Osteoblast (primary cell): Measurements from ENCODE around the gene TCF21. TPM values are rescaled to one million over a fixed set of nuclear protein-coding genes. Genes with fewer than 3 reads are reported as not detected.
A peak's percentile ranks its signal among the peaks of the same experiment; 100 is the strongest.
"Not testable (repeated sequence)": the region's sequence is repeated elsewhere in the genome, so short reads cannot be mapped to it uniquely, and the experiment has no call there.

Experiments
- DNase-seq: peaks from one replicate; pipeline ENCODE4 v3.0.0; 2011; ENCODE audit warnings: low spot score, mixed read lengths; ENCODE audit not compliant: insufficient read length; ENCODE audit errors: missing footprints
- H2AFZ ChIP-seq: 2 replicates; pipeline ENCODE4 v1.6.0; 2011; ENCODE audit warnings: mild to moderate bottlenecking, low read length
- H3K27ac ChIP-seq: 2 replicates; pipeline ENCODE4 v1.5.1; 2011; ENCODE audit warnings: mild to moderate bottlenecking, low read depth, low read length, moderate library complexity
- H3K27me3 ChIP-seq: 2 replicates; pipeline ENCODE4 v1.6.0; 2012; ENCODE audit warnings: mild to moderate bottlenecking, control low read depth, inconsistent platforms, low read length, moderate library complexity; ENCODE audit not compliant: insufficient read depth
- H3K36me3 ChIP-seq: 2 replicates; pipeline ENCODE4 v1.5.1; 2011; ENCODE audit warnings: mild to moderate bottlenecking, low read length, control low read depth, moderate library complexity; ENCODE audit not compliant: insufficient read depth
- H3K4me1 ChIP-seq: 2 replicates; pipeline ENCODE4 v1.5.1; 2011; ENCODE audit warnings: mild to moderate bottlenecking, low read length, control low read depth, moderate library complexity; ENCODE audit not compliant: insufficient read depth
- H3K4me2 ChIP-seq: 2 replicates; pipeline ENCODE4 v1.6.0; 2011; ENCODE audit warnings: mild to moderate bottlenecking, low read length; ENCODE audit not compliant: insufficient read depth
- H3K4me3 ChIP-seq: fragments of 200-600 bp; sonication (generic); 3 replicates; pipeline ENCODE4 v1.5.1; 2012; ENCODE audit warnings: mild to moderate bottlenecking, low read length, inconsistent platforms; ENCODE audit not compliant: insufficient read depth
- H3K79me2 ChIP-seq: 2 replicates; pipeline ENCODE4 v1.6.0; 2012; ENCODE audit warnings: mild to moderate bottlenecking, low read length, control low read depth, inconsistent platforms; ENCODE audit not compliant: insufficient read depth
- H3K9me3 ChIP-seq: 2 replicates; pipeline ENCODE4 v1.5.1; 2011; ENCODE audit warnings: low read depth, low read length, control low read depth
- H4K20me1 ChIP-seq: 2 replicates; pipeline ENCODE4 v1.6.0; 2012; ENCODE audit warnings: mild to moderate bottlenecking, low read length, control low read depth; ENCODE audit not compliant: insufficient read depth
- CTCF ChIP-seq: IDR thresholded peaks from 2 replicates; pipeline ENCODE4 v1.5.1; 2011; ENCODE audit warnings: mild to moderate bottlenecking, low read depth, low read length, moderate library complexity; ENCODE audit errors: extremely low read depth
- total RNA-seq: library from RNA; depleted of rRNA; stranded (reverse); fragments of >200 nt; gene quantifications from 2 replicates; pipeline ENCODE4 v1.2.3, GENCODE V29; 2012

The TCF21 gene
- total RNA-seq, 1 donor = not detected

- Histone ChIP-seq H4K20me1 (no peaks in the 10 kb centered on the region), H3K4me3 (no peak overlapping the region), H3K4me1 (no peaks in the 10 kb centered on the region), H3K9me3 (no peaks in the 10 kb centered on the region), H3K36me3 (no peaks in the 10 kb centered on the region), H3K27me3 (peaks cover 24% of the 10 kb centered on the region), H3K4me2 (peak overlapping the region; percentile 5), H3K27ac (no peak overlapping the region), H3K79me2 (no peaks in the 10 kb centered on the region), H2AFZ (no peak overlapping the region)
- DNase-seq = no peak
- peak; percentile 89 for TF ChIP-seq CTCF
Observed at GRCh38 chr6:133923938-133924593, 35.2 kb downstream of the TCF21 start.

GRCh38 chr6:133931221-133931620, 42.3 kb downstream of the TCF21 start:
- not testable (repeated sequence) for H3K36me3 ChIP-seq, H4K20me1 ChIP-seq, H3K4me3 ChIP-seq, H3K27ac ChIP-seq, H3K9me3 ChIP-seq, DNase-seq, H3K4me2 ChIP-seq, H3K79me2 ChIP-seq, H2AFZ ChIP-seq, H3K4me1 ChIP-seq
- peaks cover 15% of the 10 kb centered on the region for H3K27me3 ChIP-seq

GRCh38 chr6:133936352-133936751, 47.4 kb downstream of the TCF21 start:
- H3K4me2 ChIP-seq, H3K9me3 ChIP-seq, H3K36me3 ChIP-seq, DNase-seq, H3K4me3 ChIP-seq, H3K4me1 ChIP-seq, H3K27ac ChIP-seq, H4K20me1 ChIP-seq, H2AFZ ChIP-seq, H3K79me2 ChIP-seq, H3K27me3 ChIP-seq: not testable (repeated sequence)

- Histone ChIP-seq H4K20me1 (no peaks in the 10 kb centered on the region), H3K4me2 (no peak overlapping the region), H2AFZ (no peak overlapping the region), H3K9me3 (no peaks in the 10 kb centered on the region), H3K36me3 (no peaks in the 10 kb centered on the region), H3K4me3 (no peak overlapping the region), H3K4me1 (no peaks in the 10 kb centered on the region), H3K27me3 (no peaks in the 10 kb centered on the region), H3K27ac (no peak overlapping the region), H3K79me2 (no peaks in the 10 kb centered on the region)
- TF ChIP-seq CTCF = no peak
- no peak for DNase-seq
Observed at GRCh38 chr6:133937909-133938308, 49.0 kb downstream of the TCF21 start.

- H2AFZ ChIP-seq = no peak overlapping the region
- no peak overlapping the region for H3K27ac ChIP-seq
- no peak for DNase-seq
- H3K4me1 ChIP-seq = no peaks in the 10 kb centered on the region
- H3K27me3 ChIP-seq = no peaks in the 10 kb centered on the region
- no peak for TF ChIP-seq CTCF
- no peak overlapping the region for H3K4me3 ChIP-seq
- no peak overlapping the region for H3K4me2 ChIP-seq
- H3K36me3 ChIP-seq = no peaks in the 10 kb centered on the region
- no peaks in the 10 kb centered on the region for H3K79me2 ChIP-seq
- H4K20me1 ChIP-seq = no peaks in the 10 kb centered on the region
- H3K9me3 ChIP-seq = no peaks in the 10 kb centered on the region
Observed at GRCh38 chr6:133938533-133938932, 49.6 kb downstream of the TCF21 start.
